ENCODE results near the gene SLC30A5.
"Not testable (repeated sequence)": the region's sequence is repeated elsewhere in the genome, so short reads cannot be mapped to it uniquely, and the experiment has no call there.

Gene SLC30A5

DNA sequence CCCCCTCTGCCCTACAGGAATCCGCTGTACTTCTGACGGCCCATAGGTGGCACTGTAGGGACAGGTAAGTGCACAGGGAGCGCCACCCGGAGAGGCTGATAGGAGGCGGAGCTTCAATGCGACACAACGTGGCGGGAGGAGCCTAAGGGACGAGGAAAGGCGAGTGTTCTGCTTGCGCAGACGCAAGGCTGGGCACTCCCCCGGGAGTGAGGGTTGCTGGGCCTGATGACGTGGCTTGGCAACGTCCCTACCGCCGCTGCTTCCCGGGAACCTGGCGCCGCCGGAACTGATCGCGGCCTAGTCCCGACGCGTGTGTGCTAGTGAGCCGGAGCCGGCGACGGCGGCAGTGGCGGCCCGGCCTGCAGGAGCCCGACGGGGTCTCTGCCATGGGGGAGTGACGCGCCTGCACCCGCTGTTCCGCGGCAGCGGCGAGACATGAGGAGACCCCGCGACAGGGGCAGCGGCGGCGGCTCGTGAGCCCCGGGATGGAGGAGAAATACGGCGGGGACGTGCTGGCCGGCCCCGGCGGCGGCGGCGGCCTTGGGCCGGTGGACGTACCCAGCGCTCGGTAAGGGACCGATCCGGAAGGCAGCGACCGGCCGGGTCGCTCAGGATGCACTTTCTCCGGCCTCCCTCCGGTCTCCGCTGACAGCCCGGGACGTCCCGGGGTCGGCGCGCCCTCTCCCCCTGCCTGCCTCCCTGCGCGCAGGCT is at the start of gene SLC30A5:
Gene SLC30A5, plus strand, starts transcription at position 244 of the 712 bp plus-strand sequence. Its CDS starts 242 bp downstream, at position 486.
- H3K4me3 ChIP-seq (ENCODE audit: low read depth, low read length) = peak within 1 kb of the TSS; percentile 77

GRCh38 chr5:69045213-69045612 is 48.6 kb upstream of the SLC30A5 start:
- not testable (repeated sequence) for H3K4me3 ChIP-seq (ENCODE audit: low read depth, low read length)

DNA sequence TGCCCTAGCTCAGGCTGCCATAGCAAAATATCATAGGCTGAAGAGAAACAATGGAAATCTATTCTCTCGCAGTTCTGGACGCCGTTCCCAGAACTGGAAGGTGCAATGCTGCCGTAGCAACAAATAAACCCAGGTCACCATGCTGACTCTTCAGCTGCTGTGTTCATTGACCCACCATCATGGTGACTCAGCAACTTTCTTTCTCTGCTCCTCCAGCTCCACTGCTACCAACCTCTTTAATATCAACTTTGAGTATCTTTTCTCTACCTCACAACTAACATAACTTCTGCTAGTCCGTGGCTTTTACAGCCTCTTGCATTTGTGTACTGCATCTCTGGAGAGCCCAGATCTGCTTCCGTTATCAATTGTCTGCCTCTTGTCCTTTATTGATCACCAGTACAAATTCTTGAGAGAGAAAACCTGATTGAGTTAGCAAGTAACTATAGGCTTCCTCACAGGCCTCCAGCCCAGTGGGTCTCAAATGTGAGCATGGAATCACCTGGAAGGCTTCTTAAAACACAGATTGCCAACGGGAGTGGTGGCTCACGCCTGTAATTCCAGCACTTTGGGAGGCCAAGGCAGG is 47.3 kb upstream of the SLC30A5 start:
- no peak overlapping the region for H3K4me3 ChIP-seq (ENCODE audit: low read depth, low read length)

GRCh38 chr5:69048230-69048629 is 45.6 kb upstream of the SLC30A5 start:
- no peak overlapping the region for H3K4me3 ChIP-seq (ENCODE audit: low read depth, low read length)

DNA sequence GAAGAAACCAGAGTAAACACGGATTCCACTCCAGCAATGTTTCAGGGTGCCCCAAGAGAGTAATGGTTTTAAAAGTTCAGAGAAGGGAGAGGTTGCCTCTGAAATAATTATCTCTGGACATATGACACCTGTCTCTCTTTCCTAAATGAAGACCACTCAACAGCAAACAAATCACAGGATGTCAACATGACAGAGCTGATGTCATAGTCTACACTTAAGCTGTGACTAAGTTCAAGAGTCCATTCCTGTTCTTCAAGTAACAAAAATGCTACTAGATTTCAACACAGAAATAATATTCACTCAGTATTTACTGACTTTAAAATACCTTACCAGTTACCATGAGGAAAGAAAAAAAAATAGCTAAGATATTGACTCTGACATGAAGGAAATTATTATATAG is 44.7 kb upstream of the SLC30A5 start:
- H3K4me3 ChIP-seq (ENCODE audit: low read depth, low read length) = no peak overlapping the region

- no peak overlapping the region for H3K4me3 ChIP-seq (ENCODE audit: low read depth, low read length)
Measured at GRCh38 chr5:69049796-69050195, 44.0 kb upstream of the SLC30A5 start.

DNA sequence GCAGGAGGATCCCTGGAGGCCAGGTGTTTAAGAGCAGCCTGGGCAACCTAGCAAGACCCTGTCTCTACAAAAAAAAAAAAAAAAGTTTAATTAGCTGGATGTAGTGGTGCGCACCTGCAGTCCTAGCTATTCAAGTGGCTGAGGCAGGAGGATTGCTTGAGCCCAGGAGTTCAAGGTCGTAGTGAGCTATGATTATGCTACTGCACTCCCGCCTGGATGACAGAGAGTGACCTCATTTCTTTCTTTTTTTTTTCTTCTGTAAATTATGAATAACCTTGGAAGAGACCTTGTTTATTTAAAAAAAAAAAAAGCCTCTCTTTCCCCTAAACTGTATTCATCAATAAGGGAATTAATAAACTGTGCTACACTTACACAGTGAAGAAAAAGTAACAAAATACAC is 43.6 kb upstream of the SLC30A5 start:
- no peak overlapping the region for H3K4me3 ChIP-seq (ENCODE audit: low read depth, low read length)

- H3K4me3 ChIP-seq (ENCODE audit: low read depth, low read length) = no peak overlapping the region
Measured at GRCh38 chr5:69052181-69052580, 41.6 kb upstream of the SLC30A5 start.

GRCh38 chr5:69074664-69075521 is 18.9 kb upstream of the SLC30A5 start:
- no peak overlapping the region for H3K4me3 ChIP-seq (ENCODE audit: low read depth, low read length)

DNA sequence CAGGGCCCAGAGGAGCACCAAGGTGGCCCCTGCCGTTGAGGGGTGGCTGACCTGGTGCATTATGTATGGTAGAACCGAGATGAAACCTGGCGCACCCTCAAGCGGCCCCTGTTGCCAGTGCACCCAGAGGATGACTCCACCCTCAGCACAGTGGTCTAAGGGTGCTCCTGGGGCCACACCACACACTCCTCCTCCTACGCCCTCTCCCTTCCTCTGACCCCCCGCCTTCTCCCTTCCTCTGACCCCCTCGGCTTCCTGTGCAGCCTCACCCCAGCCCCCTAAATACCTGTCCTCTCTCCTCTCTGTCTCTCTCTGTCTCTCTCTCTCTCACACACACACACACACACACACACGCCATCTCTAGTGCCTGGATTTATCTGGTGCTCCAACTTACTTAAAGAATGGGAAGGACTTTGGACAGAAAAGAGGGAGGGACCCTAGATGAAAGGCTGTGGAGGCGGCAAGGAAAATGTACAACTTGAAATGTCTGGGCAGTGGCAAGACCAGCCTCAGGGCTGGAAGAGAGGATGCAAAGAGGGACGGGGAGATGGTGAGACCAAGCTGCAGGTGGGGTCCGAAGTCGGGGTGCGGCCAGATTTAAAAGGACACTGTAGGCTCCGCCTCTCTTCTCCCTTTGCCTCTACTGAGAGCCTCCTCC is 18.2 kb upstream of the SLC30A5 start:
- no peak overlapping the region for H3K4me3 ChIP-seq (ENCODE audit: low read depth, low read length)

DNA sequence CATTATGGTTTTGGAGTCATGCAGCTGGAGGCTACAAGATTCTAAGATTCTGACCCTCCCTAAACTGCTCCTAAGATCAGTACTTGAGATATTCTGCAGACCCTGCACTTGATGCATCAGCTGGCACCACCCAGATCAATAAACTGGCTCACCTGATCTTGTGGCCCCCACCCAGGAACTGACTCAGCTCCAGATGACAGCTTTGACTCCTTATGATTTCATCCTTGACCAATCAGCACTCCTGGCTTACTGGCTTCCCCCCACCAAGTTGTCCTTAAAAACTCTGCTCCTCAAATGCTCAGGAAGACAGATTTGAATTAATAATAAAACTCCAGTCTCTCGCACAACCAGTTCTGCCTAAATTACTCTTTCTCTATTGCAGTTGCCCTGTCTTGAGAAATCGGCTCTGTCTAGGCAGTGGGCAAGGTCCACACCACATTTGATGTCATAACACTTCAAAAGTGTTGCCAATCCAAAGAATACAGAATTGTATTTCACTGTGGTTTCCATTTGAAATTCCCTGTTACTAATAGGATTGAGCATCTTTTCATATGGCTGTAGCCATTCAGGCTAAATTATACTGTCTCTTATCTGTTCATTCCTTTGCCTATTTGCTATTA is 14.8 kb upstream of the SLC30A5 start:
- no peak overlapping the region for H3K4me3 ChIP-seq (ENCODE audit: low read depth, low read length)

GRCh38 chr5:69079556-69079955 is 14.3 kb upstream of the SLC30A5 start:
- no peak overlapping the region for H3K4me3 ChIP-seq (ENCODE audit: low read depth, low read length)

- no peak overlapping the region for H3K4me3 ChIP-seq (ENCODE audit: low read depth, low read length)
Measured at GRCh38 chr5:69083412-69083811, 10.4 kb upstream of the SLC30A5 start.

- H3K4me3 ChIP-seq (ENCODE audit: low read depth, low read length) = no peak overlapping the region
Measured at GRCh38 chr5:69084195-69084594, 9.6 kb upstream of the SLC30A5 start.

GRCh38 chr5:69084903-69085302 is 8.9 kb upstream of the SLC30A5 start:
- H3K4me3 ChIP-seq (ENCODE audit: low read depth, low read length) = no peak overlapping the region

DNA sequence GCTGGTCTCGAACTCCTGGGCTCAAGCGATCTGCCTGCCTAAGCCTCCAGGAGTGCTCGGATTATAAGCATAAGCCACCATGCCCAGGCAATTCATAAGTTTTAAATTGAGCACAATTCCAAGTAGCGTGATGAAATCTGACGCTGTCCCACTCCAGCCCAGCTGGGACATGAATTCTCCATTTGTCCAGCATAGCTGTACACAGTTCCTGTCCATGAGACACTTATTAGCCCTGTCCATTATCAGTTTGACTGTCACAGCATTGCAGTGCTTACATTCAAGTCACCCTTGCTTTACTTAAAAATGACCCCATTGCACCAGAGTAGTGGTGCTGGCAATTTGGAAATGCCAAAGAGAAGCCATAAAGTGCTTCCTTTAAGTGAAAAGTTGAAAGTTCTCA is 7.6 kb upstream of the SLC30A5 start:
- no peak overlapping the region for H3K4me3 ChIP-seq (ENCODE audit: low read depth, low read length)

GRCh38 chr5:69088006-69088405 is 5.8 kb upstream of the SLC30A5 start:
- not testable (repeated sequence) for H3K4me3 ChIP-seq (ENCODE audit: low read depth, low read length)

GRCh38 chr5:69090158-69090557 is 3.7 kb upstream of the SLC30A5 start:
- no peak overlapping the region for H3K4me3 ChIP-seq (ENCODE audit: low read depth, low read length)

DNA sequence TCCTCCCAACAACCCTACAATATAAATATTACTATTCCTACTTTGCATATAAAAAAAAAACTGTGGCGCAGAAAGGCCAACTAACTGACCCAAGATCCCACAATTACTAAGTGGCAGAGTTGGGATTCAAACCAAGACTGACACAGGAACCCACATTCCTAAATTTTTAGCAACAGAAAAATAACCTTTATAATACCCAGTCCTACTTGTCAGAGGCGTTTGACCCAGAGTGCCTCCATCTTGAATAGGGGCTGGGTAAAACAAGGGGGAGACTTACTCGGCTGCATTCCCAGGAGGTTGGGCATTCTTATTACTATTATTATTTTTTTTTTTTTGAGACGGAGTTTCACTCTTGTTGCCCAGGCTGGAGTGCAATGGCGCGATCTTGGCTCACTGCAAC is 2.0 kb upstream of the SLC30A5 start:
- H3K4me3 ChIP-seq (ENCODE audit: low read depth, low read length) = no peak overlapping the region

- no peak overlapping the region for H3K4me3 ChIP-seq (ENCODE audit: low read depth, low read length)
Measured at GRCh38 chr5:69092969-69093368, 845 bp upstream of the SLC30A5 start.

DNA sequence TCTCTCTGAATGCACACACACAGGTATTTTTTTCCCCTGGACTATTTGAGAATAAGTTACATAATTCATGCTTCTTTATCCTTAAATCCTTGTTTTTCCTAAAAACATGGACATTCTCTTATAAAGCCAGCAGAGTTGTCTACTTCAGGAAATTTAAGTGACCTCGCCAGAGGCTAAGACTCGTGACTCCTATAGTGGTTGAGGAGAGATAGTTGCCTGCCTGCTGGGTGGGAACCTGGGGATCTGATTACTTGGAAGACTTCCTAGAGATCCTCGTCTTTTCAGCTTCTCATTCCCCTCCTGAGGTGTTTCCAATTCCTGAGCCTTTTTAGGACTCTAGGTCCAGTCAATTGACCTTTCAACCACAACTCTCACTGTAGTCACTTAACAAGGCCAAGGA is 5.5 kb downstream of the SLC30A5 start:
- no peak overlapping the region for H3K4me3 ChIP-seq (ENCODE audit: low read depth, low read length)
